GM15510 (cell line): ENCODE results near the gene RNF17.

Experiments used
- POLR2A ChIP-seq: IDR thresholded peaks from 3 replicates; pipeline ENCODE4 v1.6.1; 2011; ENCODE audit warnings: borderline replicate concordance; ENCODE audit not compliant: insufficient read length; ENCODE audit errors: extremely low read depth

Gene RNF17

GRCh38 chr13:24870380-24870760 is 106.4 kb downstream of the RNF17 start:
- no peak for TF ChIP-seq POLR2A

- no peak for TF ChIP-seq POLR2A
Observed at GRCh38 chr13:24875566-24875965, 111.6 kb downstream of the RNF17 start.

- no peak for TF ChIP-seq POLR2A
Observed at GRCh38 chr13:24877531-24877930, 113.6 kb downstream of the RNF17 start.

GRCh38 chr13:24878340-24878739 is 114.4 kb downstream of the RNF17 start:
- TF ChIP-seq POLR2A: no peak

- no peak for TF ChIP-seq POLR2A
Observed at GRCh38 chr13:24882665-24883064, 118.7 kb downstream of the RNF17 start.

- TF ChIP-seq POLR2A: no peak
Observed at GRCh38 chr13:24887759-24888158, 123.8 kb downstream of the RNF17 start.

- TF ChIP-seq POLR2A: no peak
Observed at GRCh38 chr13:24888291-24888931, 124.4 kb downstream of the RNF17 start.

GRCh38 chr13:24890256-24890655 is 126.3 kb downstream of the RNF17 start:
- TF ChIP-seq POLR2A: no peak

- TF ChIP-seq POLR2A: no peak
Observed at GRCh38 chr13:24891476-24892108, 127.6 kb downstream of the RNF17 start.

- TF ChIP-seq POLR2A: no peak
Observed at GRCh38 chr13:24892829-24893228, 128.9 kb downstream of the RNF17 start.

GRCh38 chr13:24893863-24894262 is 129.9 kb downstream of the RNF17 start:
- no peak for TF ChIP-seq POLR2A

- TF ChIP-seq POLR2A: no peak
Observed at GRCh38 chr13:24894277-24894971, 130.5 kb downstream of the RNF17 start.

- no peak for TF ChIP-seq POLR2A
Observed at GRCh38 chr13:24894972-24895300, 131.0 kb downstream of the RNF17 start.

- no peak for TF ChIP-seq POLR2A
Observed at GRCh38 chr13:24896061-24896460, 132.1 kb downstream of the RNF17 start.

- TF ChIP-seq POLR2A: no peak
Observed at GRCh38 chr13:24897293-24897692, 133.3 kb downstream of the RNF17 start.

GRCh38 chr13:24899601-24900000 is 135.6 kb downstream of the RNF17 start:
- TF ChIP-seq POLR2A: no peak

GRCh38 chr13:24900507-24900906 is 136.5 kb downstream of the RNF17 start:
- TF ChIP-seq POLR2A: no peak

GRCh38 chr13:24905242-24905641 is 141.3 kb downstream of the RNF17 start:
- no peak for TF ChIP-seq POLR2A
